Effector CD8-positive, alpha-beta T cell (primary cell): Measurements from ENCODE around the gene KDM2B.
A peak's percentile ranks its signal among the peaks of the same experiment; 100 is the strongest.

Experiments
- DNase-seq: peaks from one replicate; lab custom pipeline; 2025; lab: John Stamatoyannopoulos, UW

KDM2B gene

DNA sequence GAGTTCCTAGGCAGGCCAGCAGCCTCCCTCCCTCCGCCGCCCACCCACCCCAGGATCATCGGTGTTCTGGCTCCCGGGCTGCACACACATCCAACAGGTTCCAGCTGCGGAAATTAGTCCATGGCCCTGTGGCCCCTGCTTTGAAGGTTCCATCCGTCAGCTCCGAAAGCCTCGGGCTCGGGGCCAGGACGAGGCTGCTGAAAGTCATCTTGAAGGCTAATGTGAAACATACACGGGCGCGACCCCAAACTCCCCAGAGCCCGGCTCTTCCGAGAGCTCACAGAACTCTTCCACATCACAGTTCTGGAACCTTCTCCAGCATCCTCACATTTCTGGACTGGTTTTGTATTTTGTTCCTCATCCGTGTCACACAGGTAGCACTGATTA is 19.8 kb downstream of the KDM2B start:
- DNase-seq: no peak

DNA sequence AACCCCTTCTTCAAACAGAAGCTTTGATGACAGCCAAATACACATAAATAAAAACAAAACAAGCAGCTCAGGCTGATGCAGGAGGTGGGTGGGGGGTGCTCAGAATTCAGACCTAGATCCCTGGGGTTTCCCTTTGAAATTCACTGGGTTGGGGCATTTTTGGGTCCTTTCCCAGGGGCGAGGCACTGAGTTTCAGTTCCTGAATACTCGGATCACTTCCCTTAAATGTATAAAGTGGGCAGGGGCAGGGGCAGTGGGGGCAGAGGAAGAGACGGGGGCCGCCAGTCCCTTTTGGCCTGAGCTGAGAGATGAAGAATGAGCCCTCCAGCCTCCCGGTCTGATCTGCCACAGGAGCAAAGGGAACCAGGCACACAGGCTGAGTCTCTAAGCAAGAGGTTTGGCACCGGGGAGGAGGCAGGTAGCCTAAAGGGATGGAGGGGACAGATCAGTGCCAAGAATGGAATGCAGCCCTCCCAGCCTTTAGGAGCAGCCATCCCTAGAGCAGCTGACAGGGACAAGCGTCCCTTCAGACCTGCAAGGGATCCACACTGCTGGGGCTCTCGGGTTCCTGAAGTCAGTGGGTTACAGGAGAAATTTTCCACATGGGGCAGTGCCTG is 20.3 kb downstream of the KDM2B start:
- no peak for DNase-seq

DNA sequence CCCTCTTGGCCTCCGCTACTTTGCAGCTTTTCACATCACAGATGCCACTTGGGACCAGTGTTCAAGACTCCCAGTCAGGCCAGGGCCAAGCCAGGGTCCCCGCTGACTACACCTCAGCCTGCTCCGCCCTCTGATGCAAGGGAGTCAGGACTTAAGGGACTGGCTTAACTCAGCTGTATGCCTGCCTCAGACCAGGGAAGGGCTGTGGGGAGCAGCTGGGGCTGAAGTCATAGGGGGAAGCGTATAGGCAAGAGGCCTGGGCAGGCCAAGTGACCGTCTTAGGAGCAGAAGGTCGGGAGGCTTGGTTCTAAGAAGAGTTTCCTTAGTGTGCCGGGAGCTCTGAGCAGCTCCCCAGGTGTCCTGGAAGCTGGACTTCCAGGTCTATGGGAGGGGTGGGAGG is 21.9 kb downstream of the KDM2B start:
- DNase-seq: no peak

DNA sequence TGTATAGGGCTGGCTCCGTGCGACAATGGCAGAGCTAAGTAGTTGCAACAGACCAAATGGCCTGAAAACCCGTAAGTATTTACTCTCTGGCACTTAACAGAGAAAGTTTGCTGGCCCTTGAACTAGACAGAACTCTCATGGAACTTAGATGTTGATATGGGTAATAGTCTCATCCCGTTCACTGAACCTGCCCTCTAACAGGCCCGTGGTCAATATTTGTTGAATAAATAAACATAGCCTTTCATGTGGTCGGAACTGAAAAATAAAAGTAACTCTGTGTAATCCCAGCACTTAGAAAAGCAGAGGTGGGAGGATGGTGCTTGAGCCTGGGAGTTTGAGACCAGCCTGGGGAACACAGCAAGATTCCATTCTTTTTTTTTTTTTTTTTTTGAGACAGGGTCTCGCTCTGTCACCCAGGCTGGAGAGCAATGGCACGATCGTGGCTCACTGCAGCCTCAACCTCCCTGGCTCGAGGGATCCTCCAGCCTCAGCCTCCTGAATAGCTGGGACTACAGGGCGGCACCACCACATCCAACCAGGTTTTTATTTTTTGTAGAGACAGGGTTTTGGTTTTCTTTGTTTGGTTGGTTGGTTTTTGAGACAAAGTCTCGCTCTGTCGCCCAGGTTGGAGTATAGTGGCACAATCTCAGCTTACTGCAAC is 29.7 kb downstream of the KDM2B start:
- no peak for DNase-seq

DNA sequence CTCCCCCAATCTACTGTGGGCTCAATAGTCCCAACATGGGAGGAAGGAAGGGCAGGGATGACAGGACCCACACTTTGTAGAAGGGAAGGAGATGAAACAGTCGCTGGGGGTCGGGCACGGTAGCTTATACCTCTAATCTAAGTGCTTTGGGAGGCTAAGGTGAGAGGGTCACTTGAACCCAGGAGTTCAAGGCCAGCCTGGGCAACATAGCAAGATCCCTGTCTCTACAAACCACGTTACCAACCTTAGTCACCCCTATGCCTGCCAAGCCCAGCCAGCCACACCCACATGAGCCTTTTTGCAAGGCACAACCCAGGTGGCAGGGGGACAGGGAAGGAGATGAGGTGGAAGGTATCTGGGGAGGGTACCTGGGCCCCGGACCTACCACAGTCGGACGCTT is 31.7 kb downstream of the KDM2B start:
- no peak for DNase-seq

DNA sequence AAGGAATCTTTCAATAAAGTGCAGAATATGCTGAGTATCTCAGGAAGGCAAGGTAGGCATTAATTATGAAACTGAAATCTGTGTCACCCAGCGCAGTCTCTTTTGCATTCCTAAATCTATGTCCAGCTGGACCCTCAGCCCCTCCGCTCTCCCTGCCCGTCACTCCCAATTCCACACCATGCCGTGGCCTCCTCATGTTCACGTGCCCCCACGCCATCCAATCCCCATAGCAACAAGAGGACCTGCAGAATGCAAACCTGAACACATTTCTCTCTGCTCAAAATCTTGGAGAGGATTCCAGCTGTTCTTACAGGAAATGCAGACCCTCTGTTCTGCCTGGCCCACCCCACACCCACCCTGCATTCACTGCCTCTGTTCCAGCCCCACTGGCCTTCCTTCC is 35.3 kb downstream of the KDM2B start:
- no peak for DNase-seq

DNA sequence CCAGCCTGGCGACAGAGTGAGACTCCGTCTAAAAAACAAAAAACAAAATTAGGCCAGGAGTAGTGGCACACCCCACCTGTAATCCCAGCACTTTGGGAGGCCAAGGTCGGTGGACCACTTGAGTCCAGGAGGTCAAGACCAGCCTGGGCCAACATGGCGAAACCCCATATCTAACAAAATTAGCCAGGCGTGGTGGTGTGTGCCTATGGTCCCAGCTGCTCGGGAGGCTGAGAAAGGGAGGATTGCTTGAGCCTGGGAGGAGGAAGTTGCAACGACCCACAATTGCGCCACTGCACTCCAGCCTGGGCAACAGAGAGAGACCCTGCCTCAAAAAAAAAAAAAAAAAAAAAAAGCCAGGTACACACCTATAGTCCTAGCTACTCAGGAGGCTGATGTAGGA is 37.0 kb downstream of the KDM2B start:
- DNase-seq: no peak

DNA sequence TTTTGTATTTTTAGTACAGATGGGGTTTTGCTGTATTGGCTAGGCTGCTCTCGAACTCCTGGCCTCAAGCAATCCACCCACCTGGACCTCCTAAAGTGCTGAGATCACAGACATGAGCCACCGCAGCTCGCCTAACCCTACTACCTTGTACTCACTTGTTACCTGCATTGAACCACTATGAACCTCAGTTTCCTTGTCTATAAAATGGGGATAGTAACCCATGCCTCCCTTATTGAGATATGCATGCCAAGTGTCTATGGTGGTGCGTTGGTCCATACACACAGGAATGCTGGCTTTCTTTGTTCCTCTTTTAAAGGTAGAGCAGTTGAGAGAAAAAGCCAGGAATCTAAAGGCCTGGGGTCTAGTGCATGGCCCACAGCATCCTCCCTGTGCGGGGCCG is 40.9 kb downstream of the KDM2B start:
- DNase-seq: no peak

DNA sequence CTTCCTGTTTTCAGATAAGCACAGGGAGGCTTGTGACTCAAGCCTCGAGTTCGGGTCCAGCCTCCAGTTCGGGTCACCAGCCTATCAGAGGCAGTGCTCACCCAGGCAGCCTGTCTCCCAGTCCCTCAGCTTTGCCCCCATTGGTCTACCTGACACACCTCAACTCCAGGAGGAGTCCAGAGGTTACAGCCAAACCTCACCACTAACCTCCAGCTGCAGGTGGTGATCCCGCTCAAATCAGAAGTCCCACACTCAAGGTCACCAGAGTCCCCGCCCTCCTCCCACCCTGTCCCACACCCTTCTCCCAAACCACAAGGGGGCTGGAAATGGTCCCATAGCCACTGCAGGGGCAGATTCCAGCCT is 42.1 kb downstream of the KDM2B start:
- DNase-seq: no peak

DNA sequence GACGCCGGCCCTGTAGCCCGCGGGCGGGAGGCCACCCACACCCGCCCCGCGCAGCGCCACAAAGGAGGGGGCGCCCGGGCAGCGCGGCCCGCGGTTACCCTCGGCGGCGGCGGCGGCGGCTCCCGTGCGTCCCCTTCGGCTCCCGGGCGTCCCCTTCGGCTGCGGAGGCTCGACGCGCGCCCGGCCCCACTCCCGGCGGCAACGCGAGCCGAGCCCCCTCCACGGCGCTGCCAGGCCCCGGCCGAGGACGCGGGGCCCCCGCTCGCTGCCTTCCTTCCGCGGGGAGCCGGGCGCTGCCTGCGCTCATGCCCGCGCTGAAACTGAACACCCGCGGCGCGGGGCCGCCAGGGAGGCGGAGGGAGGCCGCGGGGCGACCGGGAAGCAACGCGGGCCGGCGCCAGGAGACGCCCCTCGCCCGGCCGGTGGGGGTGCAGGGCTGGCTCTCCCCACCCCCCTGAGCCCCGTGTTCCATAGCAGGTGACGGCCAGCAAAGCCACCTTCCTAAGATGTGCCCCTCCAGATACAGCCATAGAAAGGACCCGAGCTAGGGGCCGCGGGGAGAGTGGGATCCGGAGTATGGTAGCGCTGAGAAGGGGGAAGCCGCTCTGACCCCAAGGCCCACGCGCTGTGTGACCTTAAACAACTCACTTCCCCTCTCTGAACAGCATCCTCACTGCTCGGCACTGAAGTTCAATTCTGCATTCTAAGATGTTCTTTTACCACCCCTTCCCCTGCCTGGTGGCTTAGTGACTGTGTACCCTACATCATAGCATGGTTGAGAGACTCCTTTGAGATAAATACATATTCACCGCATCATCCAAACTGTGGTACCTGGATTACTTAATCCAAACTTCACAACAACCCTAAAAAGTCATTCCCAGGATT is 42.8 kb downstream of the KDM2B start:
- DNase-seq: no peak

DNA sequence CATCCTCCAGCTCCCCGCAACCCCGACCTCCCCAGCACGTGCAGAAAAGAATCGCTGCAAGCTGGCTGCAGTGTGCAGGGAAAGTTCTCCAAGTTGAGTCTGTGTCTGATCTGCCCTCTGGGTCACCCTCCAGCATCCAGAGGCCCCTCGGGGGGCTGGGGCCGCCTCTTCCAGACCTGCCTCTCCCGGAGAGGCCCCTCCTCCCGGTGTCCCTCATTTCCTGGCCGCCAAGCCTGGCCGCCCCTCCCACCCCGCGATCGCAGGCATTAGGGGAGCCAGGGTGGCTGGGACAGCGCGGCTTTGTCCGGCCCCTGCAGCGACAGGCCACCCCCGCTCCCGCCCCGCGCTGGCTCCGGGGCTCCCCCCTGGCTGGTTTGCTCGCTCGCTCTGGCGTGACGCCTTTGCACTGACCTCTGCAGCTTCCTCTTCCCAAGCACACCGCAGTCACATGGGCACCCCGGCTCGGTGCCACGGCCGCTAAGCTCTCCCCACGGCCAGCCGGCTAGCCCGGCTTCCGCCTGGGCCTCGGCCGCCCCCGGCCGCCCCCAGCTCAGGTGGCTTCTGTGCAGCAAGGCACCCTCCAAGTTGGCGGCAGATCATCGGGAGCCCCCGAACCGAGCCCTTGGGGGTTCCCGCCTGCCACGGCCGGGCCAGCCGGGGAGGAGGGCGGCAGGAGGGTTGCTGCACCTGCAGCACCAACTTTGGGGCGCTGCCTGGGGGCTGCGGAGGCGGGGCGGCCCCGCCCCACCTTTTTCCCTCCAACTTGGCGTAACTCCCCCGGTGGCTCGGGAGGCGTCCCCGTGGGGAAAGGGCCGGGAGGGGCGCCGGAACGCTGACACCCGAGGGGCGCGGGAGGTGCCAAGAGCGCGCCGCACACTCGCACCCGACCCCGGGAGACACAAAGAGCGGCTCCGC is 43.7 kb downstream of the KDM2B start:
- peak; percentile 33 for DNase-seq

DNA sequence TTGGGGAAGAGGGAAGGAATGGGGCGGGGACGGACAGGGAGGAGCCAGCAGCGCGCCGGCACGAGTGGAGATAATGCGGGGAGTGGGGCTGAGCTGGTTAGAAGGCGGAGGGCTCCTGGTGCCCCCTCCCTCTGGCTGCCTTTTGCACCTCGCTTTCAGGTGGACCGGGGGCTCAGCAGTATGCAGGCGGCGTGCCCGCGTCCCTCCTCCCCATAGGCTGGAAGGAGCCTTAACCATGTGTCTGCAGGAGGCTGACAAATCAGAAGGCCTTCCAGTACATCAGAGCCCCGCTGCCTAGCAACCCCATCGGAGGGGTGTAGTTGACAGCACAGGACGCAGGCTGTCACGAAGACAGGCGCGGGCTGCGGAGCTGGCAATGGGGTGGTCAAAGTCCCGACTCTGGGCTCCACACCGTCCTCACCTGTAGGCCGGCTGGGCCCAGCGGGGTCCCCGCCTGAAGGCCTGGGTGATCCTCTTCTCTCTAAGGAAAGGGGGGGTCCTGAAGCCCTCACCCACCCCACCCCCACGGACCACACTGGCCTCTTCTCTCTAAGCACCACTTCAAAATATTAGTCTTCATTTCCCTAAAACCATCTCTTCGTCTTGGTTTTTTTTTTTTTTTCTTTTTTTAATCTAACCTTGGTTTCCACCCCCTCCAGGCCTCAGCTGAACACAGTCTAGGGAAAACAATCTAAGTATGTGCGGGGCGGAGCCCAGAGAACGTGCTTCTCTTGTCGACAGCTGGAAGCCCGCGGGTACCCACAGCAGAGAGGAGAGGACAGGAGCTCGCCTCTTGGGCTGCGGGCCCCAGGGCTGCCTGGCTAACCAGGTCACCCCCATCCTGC is 44.5 kb downstream of the KDM2B start:
- peak; percentile 61 for DNase-seq

DNA sequence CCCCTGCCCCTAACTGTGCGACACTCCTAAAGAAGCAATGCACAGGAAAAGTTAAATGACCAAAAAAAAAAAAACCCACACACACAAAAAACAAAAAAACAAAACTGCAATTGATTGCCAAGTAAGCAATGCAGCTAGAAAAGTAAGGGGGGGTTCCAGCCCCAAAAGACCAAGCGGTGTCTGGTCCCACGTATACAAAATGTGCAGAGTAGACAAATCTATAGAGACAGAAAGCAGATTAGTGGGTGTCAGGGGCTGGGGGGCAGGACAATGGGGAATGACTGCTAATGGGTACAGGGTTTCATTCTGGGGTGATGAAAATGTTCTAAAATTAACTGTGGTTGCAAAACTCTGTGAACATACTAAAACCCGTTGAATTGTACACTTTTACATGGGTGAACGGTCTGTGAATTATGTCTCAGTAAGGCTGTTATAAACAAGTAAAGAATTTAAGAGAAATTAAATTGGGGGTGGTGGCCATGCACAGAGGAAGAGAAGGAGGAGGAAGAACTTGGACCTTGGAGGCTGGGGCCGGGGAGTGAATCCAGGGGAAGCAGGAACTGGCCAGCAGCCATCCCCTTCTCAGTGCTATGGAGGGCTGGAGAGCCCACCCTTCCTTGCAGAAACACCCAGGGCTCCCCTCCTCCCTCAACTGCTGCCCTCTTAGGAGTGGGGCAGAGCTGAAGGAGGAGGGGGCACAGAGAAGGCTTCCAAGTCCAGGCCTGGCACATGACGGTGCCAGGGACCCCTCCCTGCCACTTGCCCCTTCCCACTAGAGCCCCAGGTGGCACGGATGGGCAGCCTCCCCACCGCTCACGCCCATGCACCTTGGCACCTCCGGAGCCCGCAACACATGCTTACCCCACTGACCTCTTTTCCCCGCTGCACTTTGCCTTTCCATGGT is 45.4 kb downstream of the KDM2B start:
- DNase-seq: no peak

DNA sequence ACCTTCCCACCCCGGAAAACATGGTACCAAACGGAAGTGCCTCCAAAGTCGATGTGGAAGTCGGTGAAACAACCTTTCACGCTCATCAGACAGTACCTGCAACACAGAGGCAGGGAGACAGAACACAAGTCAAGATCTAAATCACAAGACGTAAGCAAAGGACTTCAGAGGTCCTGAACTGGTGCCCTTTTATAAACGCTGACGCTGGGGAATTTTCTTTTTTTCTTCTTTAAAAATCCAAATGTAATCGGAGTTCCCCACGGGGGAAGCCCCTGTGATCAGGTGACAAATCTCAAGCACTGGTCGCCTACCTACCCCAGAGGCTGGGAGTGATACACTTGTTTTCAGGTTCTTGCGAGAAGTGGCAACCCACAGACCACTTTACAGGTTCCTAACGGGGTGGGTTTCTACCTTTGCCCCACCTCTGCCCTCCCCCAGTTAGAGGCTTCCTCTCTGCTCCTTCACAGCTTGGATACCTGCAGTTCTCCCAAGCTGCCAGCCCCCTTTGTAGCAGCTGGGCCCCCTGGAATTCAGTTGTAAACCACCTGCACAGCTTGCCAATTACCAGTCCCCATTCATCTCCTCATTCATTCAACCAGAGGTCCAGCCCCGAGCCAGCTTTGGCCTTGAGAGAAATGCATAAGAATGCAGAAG is 46.2 kb downstream of the KDM2B start:
- DNase-seq: peak; percentile 67

DNA sequence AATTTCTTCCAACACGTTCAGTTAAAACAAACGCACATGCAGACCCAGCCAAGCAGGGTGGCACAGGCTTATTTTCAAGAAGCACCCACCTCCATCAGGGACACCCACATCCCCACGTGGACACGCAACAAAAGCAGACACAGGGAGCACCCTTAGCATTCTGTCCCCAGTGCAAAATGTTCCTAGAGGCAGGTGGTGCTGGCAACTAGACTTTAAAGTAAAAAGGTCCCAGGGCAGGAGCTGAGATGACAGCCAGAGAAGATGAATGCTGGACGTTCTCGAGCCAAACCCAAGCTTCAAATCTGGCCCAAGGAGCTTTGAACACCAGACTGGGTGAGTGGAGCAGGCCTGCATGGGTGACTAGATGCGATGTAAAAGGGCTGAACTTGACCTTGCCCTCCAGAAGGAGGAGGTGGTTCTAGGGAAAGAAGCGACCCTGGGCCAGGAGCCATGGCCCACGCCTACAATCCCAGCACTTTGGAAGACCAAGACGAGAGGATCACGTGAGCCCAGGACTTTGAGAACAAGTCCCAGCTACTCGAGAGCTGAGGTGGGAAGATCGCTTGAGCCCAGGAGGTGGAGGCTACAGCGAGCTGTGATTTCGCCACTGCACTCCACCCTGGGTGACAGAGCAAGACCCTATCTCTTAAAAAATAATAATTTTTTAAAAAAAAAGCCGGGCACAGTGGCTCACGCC is 47.3 kb downstream of the KDM2B start:
- DNase-seq: no peak

DNA sequence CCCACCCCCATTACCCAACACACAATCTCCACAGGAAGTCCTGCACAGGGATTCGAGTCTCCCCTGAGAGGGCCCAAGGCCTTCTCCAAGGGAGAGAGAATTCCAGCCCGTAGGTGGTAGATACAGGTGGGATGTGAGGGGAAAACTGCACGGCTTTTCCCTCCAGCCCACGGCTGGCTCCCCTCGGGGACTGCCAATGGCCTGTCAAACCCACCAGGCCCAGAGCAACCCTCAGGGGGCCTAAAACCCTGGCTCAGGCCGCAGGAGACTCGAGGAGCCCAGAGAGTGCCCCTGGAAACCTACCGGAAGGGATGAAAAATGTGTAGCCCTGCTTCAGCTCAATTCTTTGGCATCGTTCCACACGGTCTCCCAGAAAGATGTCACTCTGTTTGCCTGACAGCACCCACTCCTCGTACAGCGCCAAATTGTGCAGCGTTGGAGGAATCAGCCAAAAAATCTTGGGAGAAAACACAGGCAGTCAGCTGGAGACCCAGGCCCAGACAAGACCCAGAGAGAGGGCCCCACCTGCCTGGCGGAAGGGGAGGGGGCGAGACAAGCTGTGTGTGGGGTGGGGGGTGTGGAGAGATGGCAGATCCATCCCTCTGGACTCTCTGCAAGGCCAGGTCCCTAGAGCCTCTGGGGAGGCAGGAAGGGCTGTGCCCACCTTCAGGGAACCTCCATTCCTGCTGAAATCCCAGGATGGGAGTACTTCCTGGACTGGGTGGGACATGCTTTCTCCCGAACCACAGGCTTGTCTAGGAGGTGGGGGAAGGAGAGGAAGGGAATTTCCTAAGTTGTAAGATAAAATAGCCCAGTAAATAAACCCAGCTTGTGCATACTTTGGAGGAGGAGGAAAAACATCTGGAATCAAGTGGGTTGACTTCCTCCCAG is 48.1 kb downstream of the KDM2B start:
- no peak for DNase-seq

DNA sequence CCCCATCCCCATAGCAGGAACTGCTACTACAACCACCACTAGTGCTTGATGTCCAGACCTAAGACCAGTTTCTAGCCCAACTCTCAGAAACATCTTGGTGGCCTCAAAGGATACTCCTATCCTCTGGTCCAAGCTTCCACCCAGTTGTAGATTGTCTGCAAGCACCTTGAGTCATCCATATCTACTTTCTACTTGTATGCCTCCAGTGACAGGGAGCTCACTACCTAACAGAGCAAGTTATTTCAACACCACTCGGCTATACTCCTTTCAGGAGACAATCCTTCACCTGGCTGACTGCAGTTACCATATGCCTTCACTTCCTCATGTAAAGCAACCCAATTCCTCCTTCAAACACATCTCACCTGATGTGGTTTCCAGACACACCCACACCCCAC is 49.5 kb downstream of the KDM2B start:
- no peak for DNase-seq
